ENCODE measurements around the gene GIMD1.
"Not testable (repeated sequence)": the region's sequence is repeated elsewhere in the genome, so short reads cannot be mapped to it uniquely, and the experiment has no call there.

The GIMD1 gene

GRCh38 chr4:106347167-106347566 is 21.4 kb downstream of the GIMD1 start:
- no peak for DNase-seq

DNA sequence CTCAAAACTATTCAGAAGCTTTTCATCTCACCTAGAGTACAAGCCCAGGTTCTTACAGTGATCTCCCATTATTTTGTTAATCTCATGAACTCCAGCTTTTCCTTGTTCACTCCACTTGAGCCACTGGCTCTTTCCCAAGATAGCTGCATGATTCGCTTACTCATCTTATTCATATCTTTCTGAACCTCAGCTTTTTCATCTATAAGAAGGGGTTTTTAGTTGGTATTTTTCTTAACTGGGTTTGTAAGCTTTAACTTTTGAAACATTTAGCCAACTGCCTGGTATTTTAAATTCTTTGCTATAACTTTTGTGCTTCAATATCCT is 24.0 kb downstream of the GIMD1 start:
- DNase-seq, result no peak

GRCh38 chr4:106343865-106344646 is 24.5 kb downstream of the GIMD1 start:
- no peak for DNase-seq

DNA sequence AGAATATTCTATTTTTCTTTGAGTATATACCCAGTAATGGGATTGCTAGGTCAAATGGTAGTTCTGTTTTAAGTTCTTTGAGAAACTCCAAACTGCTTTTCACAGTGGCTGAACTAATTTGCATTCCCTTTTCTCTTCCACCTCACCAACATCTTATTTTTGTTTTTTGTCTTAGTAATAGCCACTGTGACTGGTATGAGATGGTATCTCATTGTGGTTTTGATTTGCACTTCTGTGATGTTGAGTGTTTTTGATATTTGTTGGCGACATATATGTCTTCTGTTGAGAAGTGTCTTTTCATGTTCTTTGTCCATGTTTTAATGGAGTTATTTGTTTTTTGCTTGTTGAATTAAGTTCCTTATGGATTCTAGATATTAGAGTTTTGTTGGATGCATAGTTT is 27.8 kb downstream of the GIMD1 start:
- DNase-seq, result no peak

- no peak for DNase-seq
Measured at GRCh38 chr4:106339431-106339830, 29.1 kb downstream of the GIMD1 start.

DNA sequence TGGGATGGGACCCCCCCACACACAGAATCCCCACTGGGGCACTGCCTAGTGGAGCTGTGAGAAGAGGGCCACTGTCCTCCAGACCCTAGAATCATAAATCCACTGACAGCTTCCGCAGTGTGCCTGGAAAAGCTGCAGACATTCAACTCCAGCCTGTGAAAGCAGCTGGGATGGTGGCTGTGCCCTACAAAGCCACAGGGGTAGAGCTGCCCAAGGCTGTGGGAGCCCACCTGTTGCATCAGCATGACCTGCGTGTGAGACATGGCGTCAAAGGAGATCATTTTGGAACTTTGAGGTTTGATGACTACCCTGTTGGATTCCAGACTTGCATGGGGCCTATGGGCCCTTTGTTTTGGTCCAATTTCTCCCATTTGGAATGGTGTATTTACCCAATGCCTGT is 29.9 kb downstream of the GIMD1 start:
- DNase-seq, result no peak

DNA sequence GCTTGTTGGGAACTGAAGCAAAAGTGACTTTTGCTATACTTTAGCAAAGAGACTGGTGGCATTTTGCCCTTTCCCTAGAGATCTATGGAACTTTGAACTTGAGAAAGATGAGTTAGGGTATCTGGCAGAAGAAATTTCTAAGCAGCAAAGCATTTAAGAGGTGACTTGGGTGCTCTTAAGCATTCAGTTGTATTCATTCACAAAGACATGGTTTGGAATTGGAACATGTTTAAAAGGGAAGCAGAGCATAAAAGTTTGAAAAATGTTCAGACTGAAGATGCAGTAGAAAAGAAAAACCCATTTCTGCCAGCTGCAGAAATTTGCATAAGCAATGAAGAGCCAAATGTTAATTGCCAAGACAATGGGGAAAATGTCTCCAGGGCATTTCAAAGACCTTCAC is 30.7 kb downstream of the GIMD1 start:
- no peak for DNase-seq

DNA sequence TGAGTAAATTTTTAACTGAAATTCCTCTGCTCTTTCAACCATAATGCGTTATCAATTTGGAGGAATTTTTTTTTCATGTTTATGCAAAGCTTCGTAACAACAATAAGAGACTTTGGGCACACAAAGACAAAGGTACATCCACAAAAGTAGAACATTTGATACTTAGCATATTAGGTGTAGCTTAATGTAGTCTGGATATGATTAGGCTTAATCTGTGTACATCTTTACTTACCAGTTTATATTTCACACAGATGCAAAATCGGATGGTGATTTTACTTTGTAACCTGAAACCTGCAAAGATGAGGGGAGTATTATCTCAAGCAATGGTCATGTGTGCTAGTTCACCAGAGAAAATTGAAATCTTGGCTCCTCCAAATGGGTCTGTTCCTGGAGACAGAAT is 32.0 kb downstream of the GIMD1 start:
- no peak for DNase-seq

- no peak for DNase-seq
Measured at GRCh38 chr4:106334741-106335470, 33.7 kb downstream of the GIMD1 start.

GRCh38 chr4:106333186-106333585 is 35.4 kb downstream of the GIMD1 start:
- no peak for DNase-seq

DNA sequence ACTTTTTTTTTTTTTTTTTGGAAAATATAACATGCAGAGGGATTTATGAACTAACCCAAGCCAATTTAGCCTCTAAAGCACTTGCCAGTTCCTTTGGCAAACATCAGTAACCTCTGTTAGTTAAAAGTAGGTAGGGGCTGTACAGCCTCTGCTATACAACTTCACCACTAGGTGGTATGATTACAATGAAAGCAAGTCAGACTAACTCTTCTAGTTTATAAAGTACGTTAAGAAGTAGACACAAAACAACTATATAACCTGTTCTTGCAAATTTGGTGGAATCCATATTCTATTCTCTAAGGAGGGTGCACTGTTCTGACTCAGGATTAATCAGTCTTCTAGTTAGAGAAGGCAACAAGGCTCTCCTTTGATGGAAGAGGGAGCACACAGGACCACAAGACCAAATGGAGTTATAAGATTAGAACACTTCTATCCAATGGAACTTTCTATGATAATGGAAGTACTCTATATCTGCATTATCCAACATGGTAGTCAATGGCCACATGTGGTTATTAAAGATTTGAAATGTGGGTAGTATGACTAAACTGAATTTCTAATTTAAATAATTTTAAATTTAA is 39.4 kb downstream of the GIMD1 start:
- peak; percentile 0 for DNase-seq

GRCh38 chr4:106325800-106326199 is 42.8 kb downstream of the GIMD1 start:
- no peak for DNase-seq

GRCh38 chr4:106323119-106323518 is 45.5 kb downstream of the GIMD1 start:
- no peak for DNase-seq

DNA sequence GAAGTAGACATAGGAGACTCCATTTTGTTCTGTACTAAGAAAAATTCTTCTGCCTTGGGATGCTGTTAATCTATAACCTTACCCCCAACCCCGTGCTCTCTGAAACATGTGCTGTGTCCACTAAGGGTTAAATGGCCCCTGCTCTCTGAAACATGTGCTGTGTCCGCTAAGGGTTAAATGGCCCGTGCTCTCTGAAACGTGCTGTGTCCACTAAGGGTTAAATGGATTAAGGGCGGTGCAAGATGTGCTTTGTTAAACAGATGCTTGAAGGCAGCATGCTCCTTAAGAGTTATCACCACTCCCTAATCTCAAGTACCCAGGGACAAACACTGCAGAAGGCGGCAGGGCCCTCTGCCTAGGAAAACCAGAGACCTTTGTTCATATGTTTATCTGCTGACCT is 46.8 kb downstream of the GIMD1 start:
- not testable (repeated sequence) for DNase-seq

GRCh38 chr4:106321168-106321567 is 47.4 kb downstream of the GIMD1 start:
- DNase-seq, result not testable (repeated sequence)

- no peak for DNase-seq
Measured at GRCh38 chr4:106320235-106320634, 48.3 kb downstream of the GIMD1 start.

DNA sequence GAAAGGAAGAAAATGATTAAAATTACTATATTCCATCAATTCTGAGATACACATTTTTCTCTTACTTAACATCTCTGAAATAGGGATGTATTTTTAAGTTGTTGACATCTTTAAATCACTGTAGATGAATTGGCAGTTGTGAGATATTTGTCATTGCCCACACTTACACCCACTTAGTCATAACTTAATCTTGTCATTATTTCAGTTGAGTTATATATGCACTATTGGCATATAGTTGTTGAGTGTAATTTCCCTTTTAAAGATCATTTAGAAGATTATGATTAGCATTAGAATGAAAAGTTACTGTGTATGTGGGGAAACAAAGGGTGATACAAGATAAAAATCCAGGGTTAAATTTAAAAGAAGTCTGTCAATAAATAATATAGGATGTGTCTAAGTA is 50.1 kb downstream of the GIMD1 start:
- DNase-seq, result no peak

DNA sequence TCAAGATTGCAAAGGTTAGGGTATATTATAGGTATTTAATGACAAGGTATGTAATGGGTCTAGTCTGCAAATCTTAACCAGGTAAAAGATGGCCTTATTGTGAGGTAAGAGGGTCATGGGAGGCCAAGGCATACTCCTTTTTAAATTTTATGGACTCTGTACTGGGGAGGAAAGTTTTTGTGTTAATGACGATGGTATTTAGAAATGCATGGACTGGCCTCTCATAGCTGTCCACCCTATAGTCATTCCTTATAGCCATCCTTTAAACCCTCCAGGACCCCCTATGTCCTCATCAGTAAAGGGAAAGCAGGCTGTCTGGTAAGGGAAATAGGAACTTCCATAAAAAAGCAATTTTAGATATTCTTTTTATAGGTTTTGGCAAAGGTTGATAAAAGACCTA is 50.8 kb downstream of the GIMD1 start:
- no peak for DNase-seq

DNA sequence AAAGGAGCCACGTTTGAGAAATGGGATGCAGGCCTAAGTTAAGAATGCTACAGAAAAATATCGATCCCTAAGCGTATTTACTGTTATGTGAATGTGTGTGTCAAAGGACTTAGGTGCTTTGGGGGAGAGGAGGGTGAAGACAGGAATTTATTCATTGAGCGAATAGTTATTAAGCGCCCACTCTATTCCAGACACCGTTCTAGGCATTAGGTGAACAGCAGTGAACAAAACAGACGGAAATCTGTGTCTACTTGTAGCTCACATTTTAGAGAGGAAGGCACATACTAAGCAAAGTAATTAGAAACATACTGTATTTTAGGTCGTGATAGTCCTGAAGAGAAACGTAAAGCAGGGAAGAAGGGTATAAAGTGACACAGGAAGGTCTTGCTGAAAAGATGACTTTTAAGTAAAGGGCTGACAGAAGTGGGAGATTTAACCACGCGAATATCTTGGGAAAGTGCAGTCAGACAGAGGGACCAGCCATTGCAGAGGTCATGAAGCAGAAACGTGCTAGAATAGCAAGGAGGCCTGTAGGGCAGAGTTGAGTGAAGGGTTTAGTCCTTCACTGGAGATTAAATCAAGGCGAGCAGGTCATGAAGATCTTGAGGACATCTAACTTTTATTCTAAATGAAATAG is 51.7 kb downstream of the GIMD1 start:
- no peak for DNase-seq

DNA sequence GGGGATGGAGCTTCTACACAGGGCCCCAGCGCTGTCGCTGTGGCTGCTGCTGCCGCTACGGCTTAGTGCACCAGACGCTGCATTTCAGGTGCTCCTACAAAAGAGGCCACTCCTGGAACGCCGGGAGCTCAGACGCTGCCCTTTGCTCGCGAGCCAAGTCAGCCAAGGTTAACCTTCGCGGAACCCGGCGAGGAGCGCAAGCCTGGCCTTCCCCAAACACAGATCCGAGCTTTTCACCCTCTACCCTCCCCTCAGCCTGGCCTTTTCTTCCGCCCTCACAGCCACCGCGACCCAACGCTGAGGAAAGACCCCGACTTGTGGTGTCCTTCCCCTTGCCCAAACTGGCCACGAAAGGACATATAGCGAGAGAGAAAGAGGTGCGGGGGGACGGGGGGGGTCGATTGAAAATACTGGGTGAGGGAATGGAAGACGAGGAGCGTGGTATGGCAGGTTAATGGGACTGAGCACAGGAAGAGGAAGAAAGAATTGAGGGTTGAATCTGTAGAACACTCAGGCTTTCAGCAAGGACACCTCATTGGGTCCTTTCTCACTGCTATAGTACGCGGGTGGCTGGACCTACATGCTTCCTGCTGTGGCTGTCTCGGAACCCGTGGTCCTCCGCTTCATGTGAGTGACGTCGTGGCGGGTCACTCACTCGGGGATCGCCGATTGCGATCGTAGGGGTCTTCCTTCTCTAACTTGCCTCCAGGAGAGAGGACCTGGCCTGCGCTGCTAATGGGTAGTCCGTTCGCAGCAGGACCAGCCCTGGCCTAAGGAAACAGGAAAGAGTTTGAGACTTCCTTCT is 52.4 kb downstream of the GIMD1 start, which contains the start of the genes AIMP1 and TBCK:
Gene AIMP1 (plus strand): TSS at position 583 of the 805 bp plus-strand sequence. CDS start 8,460 bp downstream, outside the sequence.
Gene TBCK (minus strand): TSS at position 242 of the 805 bp plus-strand sequence. CDS start 7,249 bp downstream, outside the sequence.
- peak; percentile 52 for DNase-seq

DNA sequence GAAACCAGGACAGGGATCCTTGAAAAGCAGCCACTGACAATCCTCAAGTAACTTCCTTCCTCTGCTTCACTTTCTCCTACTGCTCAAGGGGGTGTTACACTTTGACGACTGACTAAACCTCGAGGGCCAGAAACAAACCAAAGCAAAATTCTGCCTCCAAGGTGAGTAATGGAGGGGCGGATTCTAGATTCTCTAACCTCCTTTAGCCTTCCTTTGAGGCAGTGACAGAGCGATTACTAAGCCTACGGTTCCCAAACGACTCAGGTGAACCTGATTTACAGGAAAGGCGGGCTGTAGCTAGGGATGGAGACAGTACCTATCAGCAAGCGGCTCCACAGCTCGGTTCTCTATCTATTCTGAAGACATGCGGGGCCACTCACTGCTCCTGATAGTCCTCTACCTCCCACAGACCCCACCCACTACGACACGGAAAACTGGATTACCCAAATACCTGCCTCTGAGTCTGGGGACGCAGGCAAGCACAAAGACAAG is 53.1 kb downstream of the GIMD1 start:
- no peak for DNase-seq

DNA sequence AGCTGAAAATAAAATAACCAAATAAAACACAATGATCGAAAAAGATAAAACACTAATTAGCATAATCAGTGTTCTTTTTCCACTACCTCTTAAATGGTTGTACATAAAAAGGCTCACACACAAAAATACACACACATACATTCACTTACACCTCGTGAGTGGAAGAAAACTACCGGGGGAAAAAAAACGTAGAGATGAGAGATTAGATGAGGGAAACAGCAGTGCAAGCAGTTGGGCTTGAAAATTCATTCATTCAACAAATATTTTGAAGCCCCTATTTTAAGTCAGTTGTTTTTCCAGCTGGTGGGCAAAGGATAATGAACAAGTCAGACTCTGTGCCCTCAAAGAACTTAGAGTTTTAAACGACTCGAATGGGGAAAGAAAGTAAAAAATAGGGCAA is 53.6 kb downstream of the GIMD1 start:
- DNase-seq, result no peak
